ENCODE measurements around the gene ELMO2.

- TF ChIP-seq MYC (IDR thresholded peaks at IDR 0.05; ENCODE audit: low read depth, low read length) = no peak
- TF ChIP-seq MYC (CRISPR knock-in tag; IDR thresholded peaks at IDR 0.05; ENCODE audit: borderline replicate concordance, low read depth) = no peak
- no peak for TF ChIP-seq PBX2 (CRISPR knock-in tag; IDR thresholded peaks at IDR 0.05; ENCODE audit: low read depth)
- TF ChIP-seq PBX2 (tag; conservative IDR thresholded peaks at IDR 0.05; ENCODE audit: low read depth) = no peak
Measured at GRCh38 chr20:46330831-46331371, 75.5 kb downstream of the ELMO2 start.
